ENCODE results near the gene CACNA2D4. TPM values are rescaled to one million over a fixed set of nuclear protein-coding genes. Genes with fewer than 3 reads are reported as not detected.

CACNA2D4 gene
- total and polyA plus RNA-seq, 8 donors = 0.60 to 3.1 (median 2.0) TPM

DNA sequence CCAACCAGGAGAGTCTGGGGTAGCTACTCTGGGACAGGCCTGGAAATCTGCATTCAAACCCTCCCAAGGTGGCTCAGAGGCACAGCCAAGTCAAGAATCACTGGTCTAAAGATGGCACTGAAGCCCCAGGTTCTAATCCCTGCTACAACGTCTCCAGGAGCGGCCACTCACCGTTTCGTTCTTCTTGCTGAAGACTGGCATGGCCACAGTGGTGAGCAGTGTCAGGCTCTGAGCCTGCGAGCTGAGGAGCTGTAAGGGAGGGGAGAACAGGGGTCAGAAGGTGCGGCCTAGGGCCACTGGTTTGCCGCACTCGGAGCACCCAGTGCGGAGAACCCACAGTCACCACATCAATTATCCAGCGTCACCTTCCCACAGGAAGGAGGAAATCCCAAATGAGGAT lies 38.8 kb downstream of the CACNA2D4 start:
- H3K27ac ChIP-seq = no peak overlapping the region
- DNase-seq (no peak), ATAC-seq (no peak), FAIRE-seq (no peak)
- no peaks in the 10 kb centered on the region for H3K36me3 ChIP-seq
- no peaks in the 10 kb centered on the region for H3K27me3 ChIP-seq
- TF ChIP-seq CTCF (IDR thresholded peaks at IDR 0.05) = no peak
- WGBS, 2 donors = 87 to 91% methylated on average over 10 of the region's 10 CpGs
- intact Hi-C loops (cut with DNase I) = no loop called here
- H3K9me3 ChIP-seq = no peaks in the 10 kb centered on the region
- H3K4me1 ChIP-seq = no peaks in the 10 kb centered on the region
- no peak overlapping the region for H3K4me3 ChIP-seq

- FAIRE-seq = no peak
- H3K36me3 ChIP-seq = no peaks in the 10 kb centered on the region
- WGBS, 2 donors = 61 to 67% methylated on average over 5 of the region's 5 CpGs
- no peak overlapping the region for H3K27ac ChIP-seq
- no peaks in the 10 kb centered on the region for H3K27me3 ChIP-seq
- DNase-seq = no peak
- no peak for TF ChIP-seq CTCF (IDR thresholded peaks at IDR 0.05)
- H3K9me3 ChIP-seq = no peaks in the 10 kb centered on the region
- ATAC-seq = no peak
- no peaks in the 10 kb centered on the region for H3K4me1 ChIP-seq
- intact Hi-C loops (cut with DNase I) = no loop called here
- no peak overlapping the region for H3K4me3 ChIP-seq
These were observed 39.8 kb downstream of the CACNA2D4 start for GRCh38 chr12:1878695-1879094.

DNA sequence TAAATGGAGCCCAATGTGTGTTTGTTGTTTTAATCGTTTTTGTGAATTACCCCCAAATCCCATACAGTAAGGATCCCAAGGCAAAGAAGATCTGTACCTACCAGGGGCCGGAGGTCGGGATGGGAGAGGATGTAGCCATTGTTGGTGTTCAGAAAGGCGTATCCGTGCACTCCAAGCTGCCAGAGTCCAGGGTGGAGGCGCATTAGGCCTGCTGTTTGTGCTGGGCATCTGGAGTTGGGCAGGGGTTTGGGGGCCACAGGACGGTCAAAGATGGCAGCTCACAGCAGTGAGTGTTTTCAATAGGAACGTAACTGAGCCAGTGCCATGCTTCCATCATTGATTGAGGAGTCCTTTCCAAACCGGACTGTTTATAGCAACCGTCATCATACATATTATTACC lies 40.2 kb downstream of the CACNA2D4 start:
- no peak for ATAC-seq
- 77 to 82% methylated on average over 10 of the region's 10 CpGs for WGBS, 2 donors

DNA sequence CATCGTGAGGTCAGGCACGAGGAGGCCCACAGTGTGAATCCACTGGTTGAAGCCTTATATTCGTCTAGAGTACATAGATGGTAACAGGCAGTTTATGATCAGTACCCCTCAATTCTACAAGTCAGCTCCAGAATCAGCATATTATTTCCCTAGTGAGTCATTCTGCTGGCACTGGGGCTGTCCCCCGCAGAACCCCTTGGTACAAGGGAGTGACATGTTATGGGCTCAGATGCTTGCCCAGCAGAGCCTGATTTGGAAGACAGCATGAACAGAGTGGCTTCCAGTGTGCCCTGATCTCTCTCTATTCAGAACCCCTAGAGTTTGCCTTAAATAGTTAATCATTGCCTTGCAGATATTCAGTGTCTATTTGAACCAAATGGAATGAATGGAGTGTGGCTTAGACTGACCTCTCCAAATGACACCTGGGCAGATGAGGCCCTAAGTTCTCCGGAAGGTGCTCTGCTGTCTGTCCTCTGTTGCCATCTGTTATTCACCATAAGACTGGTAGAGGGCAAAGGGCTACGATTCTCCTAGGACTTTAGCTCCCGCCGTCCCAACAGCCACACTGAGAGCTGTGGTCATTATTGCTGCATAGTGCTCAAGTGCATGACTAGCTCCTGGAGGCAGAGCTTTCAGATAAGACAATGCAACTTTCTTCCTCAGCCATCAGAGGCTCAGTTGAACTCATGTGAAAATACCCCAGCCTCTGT lies 41.1 kb downstream of the CACNA2D4 start:
- no peak for TF ChIP-seq CTCF (IDR thresholded peaks at IDR 0.05)
- FAIRE-seq = no peak
- no peak overlapping the region for H3K4me3 ChIP-seq
- no peak overlapping the region for H3K27ac ChIP-seq
- no peak for ATAC-seq
- no peak for DNase-seq
- WGBS, 2 donors = 72 to 75% methylated on average over 8 of the region's 8 CpGs
- no peaks in the 10 kb centered on the region for H3K9me3 ChIP-seq
- intact Hi-C loops (cut with DNase I) = no loop called here
- H3K27me3 ChIP-seq = no peaks in the 10 kb centered on the region
- no peaks in the 10 kb centered on the region for H3K36me3 ChIP-seq
- H3K4me1 ChIP-seq = no peaks in the 10 kb centered on the region

More for the DNA sequence above, 40.2 kb downstream of the CACNA2D4 start:
- no peaks in the 10 kb centered on the region for H3K36me3 ChIP-seq
- H3K9me3 ChIP-seq = no peaks in the 10 kb centered on the region
- FAIRE-seq (no peak), DNase-seq (no peak)
- H3K27ac ChIP-seq = no peak overlapping the region
- no peak for TF ChIP-seq CTCF (IDR thresholded peaks at IDR 0.05)
- intact Hi-C loops (cut with DNase I) = no loop called here
- no peak overlapping the region for H3K4me3 ChIP-seq
- no peaks in the 10 kb centered on the region for H3K4me1 ChIP-seq
- no peaks in the 10 kb centered on the region for H3K27me3 ChIP-seq

- H3K4me3 ChIP-seq = no peak overlapping the region
- intact Hi-C loops (cut with DNase I) = no loop called here
- H3K9me3 ChIP-seq = no peaks in the 10 kb centered on the region
- ATAC-seq (no peak), DNase-seq (no peak), FAIRE-seq (no peak)
- no peaks in the 10 kb centered on the region for H3K4me1 ChIP-seq
- no peak overlapping the region for H3K27ac ChIP-seq
- 38 to 39% methylated on average over 3 of the region's 3 CpGs for WGBS, 2 donors
- H3K27me3 ChIP-seq = no peaks in the 10 kb centered on the region
- H3K36me3 ChIP-seq = no peaks in the 10 kb centered on the region
- no peak for TF ChIP-seq CTCF (IDR thresholded peaks at IDR 0.05)
These were observed 42.4 kb downstream of the CACNA2D4 start for GRCh38 chr12:1876086-1876485.
